Dermis blood vessel endothelial cell (primary cell): ENCODE measurements around the gene CUX1. TPM values are rescaled to one million over a fixed set of nuclear protein-coding genes. Genes with fewer than 3 reads are reported as not detected.
"Not testable (repeated sequence)": the region's sequence is repeated elsewhere in the genome, so short reads cannot be mapped to it uniquely, and the experiment has no call there.

Experiments
- DNase-seq: peaks from one replicate; pipeline ENCODE4 v3.0.0; 2010
- total RNA-seq: library from RNA; depleted of rRNA; stranded (reverse); fragments of >200 nt; gene quantifications from 2 replicates; pipeline ENCODE4 v1.2.3, GENCODE V29; 2014

CUX1 gene
- total RNA-seq, 1 donor from 2014 or later = 39.5 TPM

- no peak for DNase-seq
These were observed 337.0 kb downstream of the CUX1 start for GRCh38 chr7:102154425-102154824.

- DNase-seq = no peak
These were observed 338.5 kb downstream of the CUX1 start for GRCh38 chr7:102155821-102156441.

GRCh38 chr7:102156867-102157266, 339.4 kb downstream of the CUX1 start:
- DNase-seq = no peak

GRCh38 chr7:102165136-102165535, 347.7 kb downstream of the CUX1 start:
- DNase-seq = no peak

- DNase-seq = no peak
These were observed 349.8 kb downstream of the CUX1 start for GRCh38 chr7:102167254-102167653.

- DNase-seq = peak; percentile 60
These were observed 352.4 kb downstream of the CUX1 start for GRCh38 chr7:102169651-102170392.

- peak; percentile 67 for DNase-seq
These were observed 353.1 kb downstream of the CUX1 start for GRCh38 chr7:102170393-102170970.

- no peak for DNase-seq
These were observed 356.2 kb downstream of the CUX1 start for GRCh38 chr7:102173669-102174068.

GRCh38 chr7:102175423-102176170, 358.2 kb downstream of the CUX1 start:
- DNase-seq = no peak

- DNase-seq = no peak
These were observed 361.0 kb downstream of the CUX1 start for GRCh38 chr7:102178410-102178809.

GRCh38 chr7:102180727-102181126, 363.3 kb downstream of the CUX1 start:
- DNase-seq = no peak

- DNase-seq = no peak
These were observed 364.1 kb downstream of the CUX1 start for GRCh38 chr7:102181517-102181916.

- DNase-seq = no peak
These were observed 364.6 kb downstream of the CUX1 start for GRCh38 chr7:102182016-102182415.

- DNase-seq = not testable (repeated sequence)
These were observed 366.4 kb downstream of the CUX1 start for GRCh38 chr7:102183848-102184247.

- no peak for DNase-seq
These were observed 366.9 kb downstream of the CUX1 start for GRCh38 chr7:102184303-102184702.

GRCh38 chr7:102185796-102186195, 368.4 kb downstream of the CUX1 start:
- no peak for DNase-seq

- peak; percentile 18 for DNase-seq
These were observed 368.9 kb downstream of the CUX1 start for GRCh38 chr7:102186306-102186705.

- no peak for DNase-seq
These were observed 371.3 kb downstream of the CUX1 start for GRCh38 chr7:102188746-102189145.

GRCh38 chr7:102189756-102190155, 372.3 kb downstream of the CUX1 start:
- no peak for DNase-seq

GRCh38 chr7:102190776-102191350, 373.4 kb downstream of the CUX1 start:
- DNase-seq = no peak

- no peak for DNase-seq
These were observed 374.3 kb downstream of the CUX1 start for GRCh38 chr7:102191556-102192379.

GRCh38 chr7:102192790-102193189, 375.4 kb downstream of the CUX1 start:
- DNase-seq = no peak
